ENCODE data around the gene DBNDD1.

DNA sequence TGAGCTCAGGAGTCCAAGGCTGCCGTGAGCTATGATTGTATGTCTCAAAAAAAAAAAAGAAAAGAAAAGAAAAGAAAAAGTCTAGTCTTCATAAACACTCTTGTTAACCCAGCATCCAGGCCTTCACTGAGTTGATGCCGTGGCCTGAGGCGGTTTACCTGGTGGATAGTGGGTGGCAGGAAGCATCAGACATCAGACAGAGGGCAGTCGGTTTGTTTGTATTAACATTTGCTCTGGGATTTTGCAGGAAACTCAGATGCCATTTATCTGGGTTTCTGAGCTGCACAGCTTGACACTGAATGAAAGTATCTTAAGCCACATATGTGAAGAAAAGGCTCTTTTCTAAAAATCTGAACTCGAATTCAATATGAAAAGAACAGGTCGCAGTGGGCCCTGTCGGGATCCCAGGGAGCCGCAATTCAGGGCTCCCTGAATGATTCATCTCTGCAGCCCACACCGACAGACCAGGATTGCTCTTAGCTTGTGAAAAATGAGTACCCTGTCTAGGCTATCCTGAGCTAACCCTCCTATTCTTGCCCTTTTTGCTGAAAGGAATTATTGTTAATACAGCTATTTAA, 1.1 kb upstream of the DBNDD1 start:
- TF ChIP-seq, protein P1, sequence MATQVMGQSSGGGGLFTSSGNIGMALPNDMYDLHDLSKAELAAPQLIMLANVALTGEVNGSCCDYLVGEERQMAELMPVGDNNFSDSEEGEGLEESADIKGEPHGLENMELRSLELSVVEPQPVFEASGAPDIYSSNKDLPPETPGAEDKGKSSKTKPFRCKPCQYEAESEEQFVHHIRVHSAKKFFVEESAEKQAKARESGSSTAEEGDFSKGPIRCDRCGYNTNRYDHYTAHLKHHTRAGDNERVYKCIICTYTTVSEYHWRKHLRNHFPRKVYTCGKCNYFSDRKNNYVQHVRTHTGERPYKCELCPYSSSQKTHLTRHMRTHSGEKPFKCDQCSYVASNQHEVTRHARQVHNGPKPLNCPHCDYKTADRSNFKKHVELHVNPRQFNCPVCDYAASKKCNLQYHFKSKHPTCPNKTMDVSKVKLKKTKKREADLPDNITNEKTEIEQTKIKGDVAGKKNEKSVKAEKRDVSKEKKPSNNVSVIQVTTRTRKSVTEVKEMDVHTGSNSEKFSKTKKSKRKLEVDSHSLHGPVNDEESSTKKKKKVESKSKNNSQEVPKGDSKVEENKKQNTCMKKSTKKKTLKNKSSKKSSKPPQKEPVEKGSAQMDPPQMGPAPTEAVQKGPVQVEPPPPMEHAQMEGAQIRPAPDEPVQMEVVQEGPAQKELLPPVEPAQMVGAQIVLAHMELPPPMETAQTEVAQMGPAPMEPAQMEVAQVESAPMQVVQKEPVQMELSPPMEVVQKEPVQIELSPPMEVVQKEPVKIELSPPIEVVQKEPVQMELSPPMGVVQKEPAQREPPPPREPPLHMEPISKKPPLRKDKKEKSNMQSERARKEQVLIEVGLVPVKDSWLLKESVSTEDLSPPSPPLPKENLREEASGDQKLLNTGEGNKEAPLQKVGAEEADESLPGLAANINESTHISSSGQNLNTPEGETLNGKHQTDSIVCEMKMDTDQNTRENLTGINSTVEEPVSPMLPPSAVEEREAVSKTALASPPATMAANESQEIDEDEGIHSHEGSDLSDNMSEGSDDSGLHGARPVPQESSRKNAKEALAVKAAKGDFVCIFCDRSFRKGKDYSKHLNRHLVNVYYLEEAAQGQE (IDR thresholded peaks at IDR 0.05; ENCODE audit: insufficient read depth in 1 of 2, low read depth in 2 of 2, low read length in 2 of 2) = no peak
- TF ChIP-seq POLR2AphosphoS5 (IDR thresholded peaks at IDR 0.05; ENCODE audit: low read depth, low read length) (no peak), TAF1 (IDR thresholded peaks at IDR 0.05; ENCODE audit: borderline replicate concordance, insufficient read depth, low read length) (no peak), FOXP2 (optimal IDR thresholded peaks at IDR 0.05; ENCODE audit: borderline replicate concordance, extremely low read depth, extremely low read length, insufficient read depth) (no peak)

Measured in PFSK-1 (cell line).